HEK293 (cell line): Measurements from ENCODE around the gene ATP6V0C.

Source experiments
- ATF2 ChIP-seq: fragments of 450-650 bp; formaldehyde crosslinking; IDR thresholded peaks from 2 replicates; pipeline ENCODE4 v1.5.1; 2016; ENCODE audit warnings: missing biosample characterization, missing genetic modification characterization, low read depth
- CTCF ChIP-seq: fragments of 450-650 bp; formaldehyde crosslinking; IDR thresholded peaks from 2 replicates; pipeline ENCODE4 v1.5.1; 2016; ENCODE audit warnings: missing biosample characterization, missing genetic modification characterization
- EGR2 ChIP-seq: fragments of 450-650 bp; formaldehyde crosslinking; IDR thresholded peaks from 2 replicates; pipeline ENCODE4 v1.5.1; 2016; ENCODE audit warnings: low read depth, missing biosample characterization, missing genetic modification characterization
- GFI1B ChIP-seq: fragments of 450-650 bp; formaldehyde crosslinking; IDR thresholded peaks from 2 replicates; pipeline ENCODE4 v1.5.1; 2016; ENCODE audit warnings: missing biosample characterization, missing genetic modification characterization
- PRDM6 ChIP-seq: fragments of 450-650 bp; formaldehyde crosslinking; IDR thresholded peaks from 2 replicates; pipeline ENCODE4 v1.5.1; 2017; ENCODE audit warnings: missing biosample characterization, missing genetic modification characterization
- REST ChIP-seq: fragments of 450-650 bp; formaldehyde crosslinking; IDR thresholded peaks from 2 replicates; pipeline ENCODE4 v1.5.1; 2016; ENCODE audit warnings: missing biosample characterization, missing genetic modification characterization
- SALL2 ChIP-seq: fragments of 450-650 bp; formaldehyde crosslinking; IDR thresholded peaks from 2 replicates; pipeline ENCODE4 v1.5.0; 2017; ENCODE audit warnings: missing biosample characterization, mild to moderate bottlenecking, missing genetic modification characterization, borderline replicate concordance
- TSHZ1 ChIP-seq: fragments of 450-650 bp; formaldehyde crosslinking; IDR thresholded peaks from 2 replicates; pipeline ENCODE4 v1.5.1; 2016; ENCODE audit warnings: missing biosample characterization, missing genetic modification characterization, borderline replicate concordance
- ZNF121 ChIP-seq: fragments of 450-650 bp; formaldehyde crosslinking; IDR thresholded peaks from 2 replicates; pipeline ENCODE4 v1.5.1; 2016; ENCODE audit warnings: missing biosample characterization, missing genetic modification characterization
- ZNF138 ChIP-seq: fragments of 450-650 bp; formaldehyde crosslinking; IDR thresholded peaks from 2 replicates; pipeline ENCODE4 v1.5.1; 2016; ENCODE audit warnings: missing biosample characterization, missing genetic modification characterization, borderline replicate concordance
- ZNF146 ChIP-seq: fragments of 450-650 bp; formaldehyde crosslinking; IDR thresholded peaks from 2 replicates; pipeline ENCODE4 v1.5.1; 2016; ENCODE audit warnings: missing biosample characterization, missing genetic modification characterization
- ZNF398 ChIP-seq: fragments of 450-650 bp; formaldehyde crosslinking; IDR thresholded peaks from 2 replicates; pipeline ENCODE4 v1.5.1; 2017; ENCODE audit warnings: missing biosample characterization, missing genetic modification characterization
- ZNF670 ChIP-seq: fragments of 450-650 bp; formaldehyde crosslinking; IDR thresholded peaks from 2 replicates; pipeline ENCODE4 v1.5.1; 2016; ENCODE audit warnings: missing biosample characterization, missing genetic modification characterization, low read depth

GRCh38 chr16:2474877-2475412 lies 38.8 kb upstream of the ATP6V0C start, which contains the start of gene TBC1D24:
- TF ChIP-seq EGR2, result no peak
- TF ChIP-seq CTCF (tag by site-specific recombination), result no peak
- no peak for TF ChIP-seq TSHZ1 (tag by site-specific recombination)
- no peak for TF ChIP-seq PRDM6 (tag by site-specific recombination)
- no peak for TF ChIP-seq ZNF670 (tag by site-specific recombination)
- TF ChIP-seq ZNF146 (tag by site-specific recombination), result no peak
- no peak for TF ChIP-seq GFI1B (tag by site-specific recombination)
- no peak for TF ChIP-seq ZNF121 (tag by site-specific recombination)
- TF ChIP-seq ATF2 (tag by site-specific recombination), result no peak
- TF ChIP-seq SALL2 (tag by site-specific recombination), result no peak
- no peak for TF ChIP-seq REST (tag by site-specific recombination)
- TF ChIP-seq ZNF138 (tag by site-specific recombination), result no peak
- no peak for TF ChIP-seq ZNF398 (tag by site-specific recombination)
